CD4-positive, alpha-beta T cell treated with Interleukin-4 for 1 hour (primary cell): ENCODE data around the gene RASSF3.
"Not testable (repeated sequence)": the region's sequence is repeated elsewhere in the genome, so short reads cannot be mapped to it uniquely, and the experiment has no call there.

Experiments
- DNase-seq, 2 donors: peaks; one replicate each; pipeline ENCODE4 v3.0.0-alpha.2; 2020 to 2022

The RASSF3 gene

GRCh38 chr12:64598831-64599230, 11.5 kb upstream of the RASSF3 start:
- DNase-seq: peak in 1 of 2 donors; percentile 27

GRCh38 chr12:64600164-64600561, 10.1 kb upstream of the RASSF3 start:
- DNase-seq: no peak

GRCh38 chr12:64603183-64603841, 7.0 kb upstream of the RASSF3 start:
- DNase-seq: no peak

- peak; percentile 52 to 72 for DNase-seq
These were observed 1.3 kb upstream of the RASSF3 start for GRCh38 chr12:64608901-64609535.

GRCh38 chr12:64609536-64610078, 688 bp upstream of the RASSF3 start:
- DNase-seq: peak in 1 of 2 donors; percentile 54

GRCh38 chr12:64610660-64611340, 505 bp downstream of the RASSF3 start:
- DNase-seq: peak; percentile 66 to 75

GRCh38 chr12:64611341-64612284, 1.3 kb downstream of the RASSF3 start:
- peak; percentile 26 to 40 for DNase-seq

- no peak for DNase-seq
These were observed 2.5 kb downstream of the RASSF3 start for GRCh38 chr12:64612843-64613242.

- peak in 1 of 2 donors; percentile 33 for DNase-seq
These were observed 3.6 kb downstream of the RASSF3 start for GRCh38 chr12:64613775-64614398.

- no peak for DNase-seq
These were observed 5.9 kb downstream of the RASSF3 start for GRCh38 chr12:64616201-64616600.

GRCh38 chr12:64618953-64619590, 8.8 kb downstream of the RASSF3 start:
- no peak for DNase-seq

- DNase-seq: peak in 1 of 2 donors; percentile 31
These were observed 11.1 kb downstream of the RASSF3 start for GRCh38 chr12:64621257-64621942.

GRCh38 chr12:64624035-64624434, 13.7 kb downstream of the RASSF3 start:
- no peak for DNase-seq

- DNase-seq: peak; percentile 36 to 73
These were observed 15.2 kb downstream of the RASSF3 start for GRCh38 chr12:64625243-64626077.

GRCh38 chr12:64626588-64626987, 16.3 kb downstream of the RASSF3 start:
- DNase-seq: not testable (repeated sequence)

- no peak for DNase-seq
These were observed 17.5 kb downstream of the RASSF3 start for GRCh38 chr12:64627771-64628170.

GRCh38 chr12:64631197-64631596, 20.9 kb downstream of the RASSF3 start:
- no peak for DNase-seq

- DNase-seq: no peak
These were observed 23.0 kb downstream of the RASSF3 start for GRCh38 chr12:64633011-64633939.

- peak in 1 of 2 donors; percentile 18 for DNase-seq
These were observed 23.6 kb downstream of the RASSF3 start for GRCh38 chr12:64633940-64634337.
